ENCODE data around the gene STK25.
"Not testable (repeated sequence)": the region's sequence is repeated elsewhere in the genome, so short reads cannot be mapped to it uniquely, and the experiment has no call there.

The STK25 gene

DNA sequence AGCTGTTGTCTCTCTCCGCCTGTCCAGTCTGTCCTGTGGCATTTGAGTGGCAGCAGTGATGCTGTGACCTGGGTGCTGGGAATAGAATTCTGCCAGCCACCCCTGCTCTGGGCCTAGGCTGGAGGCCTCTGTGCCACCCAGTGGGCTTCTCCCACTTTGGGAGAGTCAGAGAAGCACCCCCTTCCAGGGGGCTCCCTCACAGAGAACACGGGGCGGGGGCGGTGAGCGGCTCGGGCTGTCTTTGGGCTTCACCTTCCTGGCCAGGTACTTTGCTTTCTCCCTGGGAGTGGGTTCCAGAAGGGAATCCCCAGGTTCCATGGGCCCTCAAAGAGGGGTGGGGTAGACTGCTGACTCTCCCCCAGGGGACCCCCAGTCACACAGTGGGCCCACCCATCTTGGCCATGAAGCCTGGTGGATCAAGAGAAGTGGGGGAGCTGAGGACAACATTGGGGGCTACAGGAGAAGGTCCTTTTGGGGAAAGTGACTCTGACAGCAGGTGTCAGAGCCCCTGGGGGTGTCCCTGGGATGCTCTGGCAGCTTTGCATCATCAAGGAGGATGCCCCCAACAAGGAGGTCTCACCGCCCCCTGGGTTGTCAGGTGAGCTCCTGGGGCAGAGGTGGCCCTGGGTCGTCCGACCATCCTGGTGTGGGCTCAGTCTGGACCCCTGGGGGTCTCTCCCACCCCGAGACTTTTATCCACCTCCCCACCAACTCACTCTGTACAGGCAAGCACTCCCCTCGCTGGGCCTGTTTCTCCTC is 31.4 kb upstream of the STK25 start:
- DNase-seq (ENCODE audit: low read depth in 2 of 2): no peak

GRCh38 chr2:241538838-241539615 is 30.6 kb upstream of the STK25 start:
- no peak for DNase-seq (ENCODE audit: low read depth in 2 of 2)

- DNase-seq (ENCODE audit: low read depth in 2 of 2): no peak
Measured at GRCh38 chr2:241535871-241536655, 27.7 kb upstream of the STK25 start.

GRCh38 chr2:241534701-241535375 is 26.5 kb upstream of the STK25 start:
- no peak for DNase-seq (ENCODE audit: low read depth in 2 of 2)

GRCh38 chr2:241534293-241534692 is 25.9 kb upstream of the STK25 start:
- DNase-seq (ENCODE audit: low read depth in 2 of 2): no peak

GRCh38 chr2:241532733-241533601 is 24.6 kb upstream of the STK25 start:
- DNase-seq (ENCODE audit: low read depth in 2 of 2): no peak

GRCh38 chr2:241532168-241532567 is 23.8 kb upstream of the STK25 start:
- DNase-seq (ENCODE audit: low read depth in 2 of 2): no peak

DNA sequence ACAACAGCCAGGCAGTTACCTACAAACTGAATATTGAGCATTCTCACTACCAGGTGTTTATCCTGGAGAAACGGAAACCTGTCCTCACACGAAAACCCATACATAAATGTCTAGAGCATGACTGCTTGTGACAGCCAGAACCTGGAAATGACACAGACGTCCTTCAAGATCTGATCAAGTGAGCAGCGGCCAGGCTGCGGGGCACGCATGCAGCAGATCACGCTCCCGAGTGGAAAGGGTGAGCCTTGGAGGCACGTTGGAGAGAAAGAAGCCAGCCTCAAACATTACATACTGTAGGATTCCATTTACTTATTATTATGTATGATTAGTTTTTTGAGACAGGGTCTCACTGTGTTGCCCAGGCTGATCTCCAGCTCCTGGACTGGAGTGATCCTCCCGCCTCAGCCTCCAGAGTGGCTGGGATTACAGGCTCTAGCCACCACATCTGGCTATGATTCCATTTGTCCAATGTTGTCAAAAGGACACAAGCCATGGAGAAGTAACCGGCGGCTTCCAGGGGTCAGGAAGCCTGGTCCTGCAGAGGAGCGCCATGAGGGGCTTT is 22.9 kb upstream of the STK25 start:
- no peak for DNase-seq (ENCODE audit: low read depth in 2 of 2)

DNA sequence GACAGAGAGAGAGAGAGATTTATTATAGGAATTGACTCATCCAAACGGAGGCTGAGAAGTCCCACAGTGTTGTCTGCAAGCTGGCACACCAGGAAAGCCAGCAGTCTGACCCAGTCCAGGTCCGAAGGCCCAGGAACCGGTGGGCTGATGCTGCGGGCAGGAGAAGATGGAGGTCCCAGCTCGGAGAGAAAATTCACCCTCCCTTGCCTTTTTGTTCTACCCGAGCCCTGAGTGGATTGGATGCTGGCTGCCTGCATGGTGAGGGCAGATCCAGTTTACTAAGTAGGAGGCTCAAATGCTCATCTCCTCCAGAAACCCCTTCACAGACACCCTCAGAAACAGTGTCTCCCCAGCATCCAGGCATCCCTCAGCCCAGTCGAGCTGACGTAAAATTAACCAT is 22.2 kb upstream of the STK25 start:
- no peak for DNase-seq (ENCODE audit: low read depth in 2 of 2)

DNA sequence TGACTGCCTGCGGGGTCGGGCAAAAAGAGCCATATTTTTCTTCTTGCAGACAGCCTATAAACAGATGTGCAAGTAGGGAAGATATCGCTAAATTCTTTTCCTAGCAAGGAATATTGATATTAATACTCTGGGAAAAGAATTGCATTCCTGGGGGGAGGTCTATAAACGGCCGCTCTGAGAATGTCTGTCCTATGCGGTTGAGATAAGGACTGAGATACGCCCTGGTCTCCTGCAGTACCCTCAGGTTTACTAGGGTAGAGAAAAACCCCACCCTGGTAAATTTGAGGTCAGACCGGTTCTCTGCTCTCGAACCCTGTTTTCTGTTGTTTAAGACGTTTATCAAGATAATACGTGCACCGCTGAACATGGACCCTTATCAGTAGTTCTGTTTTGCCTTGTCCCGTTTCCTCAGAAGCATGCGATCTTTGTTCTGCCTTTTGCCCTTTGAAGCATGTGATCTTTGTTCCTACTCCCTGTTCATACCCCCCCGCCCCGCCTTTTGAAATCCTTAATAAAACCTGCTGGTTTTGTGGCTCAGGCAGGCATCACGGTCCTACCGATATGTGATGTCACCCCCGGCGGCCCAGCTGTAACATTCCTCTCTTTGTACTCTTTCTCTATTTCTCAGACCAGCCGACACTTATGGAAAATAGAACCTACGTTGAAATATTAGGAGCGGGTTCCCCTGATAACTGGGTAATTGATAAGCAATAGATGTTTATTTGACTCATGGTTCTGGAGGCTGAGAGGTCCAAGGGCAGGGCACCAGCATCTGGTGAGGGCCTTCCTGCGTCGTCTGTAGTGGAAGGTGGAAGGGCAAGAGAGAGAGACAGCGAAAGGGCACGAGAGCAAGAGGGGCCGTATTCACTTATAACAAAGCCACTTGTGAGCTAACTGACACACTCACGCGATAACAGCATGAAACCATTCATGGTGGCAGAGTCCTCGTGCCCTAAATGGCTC is 17.7 kb upstream of the STK25 start:
- DNase-seq (ENCODE audit: low read depth in 2 of 2): not testable (repeated sequence)

DNA sequence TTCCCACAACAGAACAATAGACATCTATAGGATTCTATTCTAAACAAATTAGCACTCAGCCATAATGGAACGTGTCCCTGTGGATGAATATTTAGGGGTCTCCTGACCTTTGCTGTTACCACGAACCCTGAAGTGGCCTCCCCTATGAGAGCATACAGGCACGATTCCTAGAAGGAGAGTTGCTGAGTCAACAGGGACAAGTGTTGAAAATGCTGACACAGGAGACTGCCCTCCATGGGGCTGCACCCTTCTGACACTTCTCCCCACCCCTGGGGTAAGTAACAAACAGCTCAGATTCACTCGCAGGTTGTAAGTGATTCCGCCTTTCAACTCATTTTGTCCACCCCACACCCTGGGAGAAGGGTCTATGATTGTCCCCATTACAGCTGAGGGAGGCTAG is 14.1 kb upstream of the STK25 start:
- no peak for DNase-seq (ENCODE audit: low read depth in 2 of 2)

- no peak for DNase-seq (ENCODE audit: low read depth in 2 of 2)
Measured at GRCh38 chr2:241519669-241520068, 11.3 kb upstream of the STK25 start.

DNA sequence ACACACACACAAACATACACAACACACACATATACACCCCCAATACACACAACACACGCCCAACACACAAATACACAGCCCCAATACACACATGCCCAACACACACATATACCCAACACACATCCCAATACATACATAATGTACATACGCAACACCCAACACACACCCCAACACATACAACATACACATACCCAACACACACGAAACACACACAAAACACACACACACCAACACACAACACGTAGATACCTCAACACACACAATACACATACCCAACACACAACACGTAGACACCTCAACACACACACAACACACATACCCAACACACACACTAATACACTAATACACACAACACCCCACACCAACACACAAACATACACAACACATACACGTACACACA is 8.9 kb upstream of the STK25 start:
- no peak for DNase-seq (ENCODE audit: low read depth in 2 of 2)

- no peak for DNase-seq (ENCODE audit: low read depth in 2 of 2)
Measured at GRCh38 chr2:241516520-241516965, 8.2 kb upstream of the STK25 start.

DNA sequence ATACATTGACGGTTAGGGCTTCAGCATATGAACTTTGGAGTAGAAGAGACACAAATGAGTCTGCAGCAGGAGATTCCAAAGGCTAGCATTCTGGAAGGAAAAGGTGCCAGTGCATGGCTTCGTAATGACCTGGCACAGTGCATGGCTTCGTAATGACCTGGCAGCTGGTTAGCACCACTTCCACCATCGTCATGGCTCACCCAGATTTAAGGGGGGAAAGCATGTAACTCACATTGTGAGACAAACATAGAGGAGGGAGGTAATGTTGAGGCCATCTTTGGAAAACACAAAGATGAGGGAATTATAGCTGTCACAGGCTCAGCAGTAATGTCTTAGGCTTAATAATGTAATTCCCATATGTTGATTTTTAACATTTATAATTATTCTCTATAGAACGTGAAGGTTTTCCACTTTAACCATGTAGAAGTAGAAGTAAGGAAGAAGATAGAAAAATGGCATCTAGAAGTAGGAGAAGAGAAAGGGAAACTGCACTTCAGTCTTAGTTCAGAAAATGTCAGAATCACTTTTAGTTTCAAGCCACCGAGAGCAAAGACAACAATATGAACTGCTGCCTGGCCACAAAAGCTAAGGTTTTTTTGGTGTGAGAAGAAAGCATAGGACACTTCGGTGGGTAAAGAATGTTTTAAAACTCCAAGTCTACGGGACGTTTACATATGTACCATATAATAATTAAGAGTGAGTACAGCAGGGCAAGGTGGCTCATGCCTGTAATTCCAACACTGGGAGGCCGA is 6.8 kb upstream of the STK25 start:
- DNase-seq (ENCODE audit: low read depth in 2 of 2): no peak

DNA sequence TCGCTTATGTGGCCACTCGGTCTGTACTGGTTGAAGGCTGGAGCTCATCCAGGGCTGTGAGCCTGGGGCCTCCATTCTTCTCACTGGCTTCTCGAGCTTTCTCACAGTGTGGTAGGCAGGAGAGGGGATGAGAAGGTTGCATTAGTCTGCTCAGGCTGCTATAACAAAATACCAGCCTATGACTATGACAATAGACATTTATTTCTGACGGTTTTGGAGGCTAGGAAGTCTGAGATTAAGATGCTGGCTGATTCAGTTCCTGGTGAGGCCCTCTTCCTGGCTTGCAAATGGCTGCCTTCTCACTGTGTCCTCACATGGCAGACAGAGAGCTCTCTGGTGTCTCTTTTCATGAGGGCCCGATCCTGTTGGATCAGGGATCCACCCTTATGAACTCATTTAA is 6.2 kb upstream of the STK25 start:
- DNase-seq (ENCODE audit: low read depth in 2 of 2): no peak

DNA sequence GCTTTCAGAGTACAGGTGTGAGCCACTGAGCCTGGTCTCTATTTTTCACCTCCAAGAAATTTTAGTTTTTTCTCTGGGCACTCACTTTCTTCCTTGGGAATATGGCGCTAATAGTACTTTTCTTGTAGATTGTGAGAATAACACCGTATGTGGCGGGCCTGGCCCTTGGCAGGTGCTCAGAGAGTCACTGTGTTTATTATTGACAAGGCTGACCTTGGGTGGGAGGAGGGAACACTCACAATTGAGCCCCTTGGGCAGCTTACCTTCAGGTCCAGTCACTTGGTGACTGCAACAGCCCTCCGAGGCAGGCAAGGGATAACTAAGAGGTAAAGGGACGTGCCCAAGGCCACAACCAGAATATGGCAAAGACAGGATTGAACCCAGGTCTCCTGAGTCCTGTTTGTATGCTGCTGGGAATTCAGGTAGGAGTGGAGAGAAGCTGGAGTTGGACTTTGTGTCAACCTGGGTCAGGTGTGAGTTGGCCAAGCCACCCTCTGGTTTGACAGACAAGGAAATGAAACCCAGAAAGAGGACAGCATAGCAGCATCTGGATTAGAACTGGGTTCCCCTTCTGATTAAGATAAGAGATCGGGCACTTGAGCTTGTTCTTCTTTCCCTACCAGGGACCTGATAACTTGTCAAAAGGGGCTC is 2.8 kb upstream of the STK25 start:
- no peak for DNase-seq (ENCODE audit: low read depth in 2 of 2)

DNA sequence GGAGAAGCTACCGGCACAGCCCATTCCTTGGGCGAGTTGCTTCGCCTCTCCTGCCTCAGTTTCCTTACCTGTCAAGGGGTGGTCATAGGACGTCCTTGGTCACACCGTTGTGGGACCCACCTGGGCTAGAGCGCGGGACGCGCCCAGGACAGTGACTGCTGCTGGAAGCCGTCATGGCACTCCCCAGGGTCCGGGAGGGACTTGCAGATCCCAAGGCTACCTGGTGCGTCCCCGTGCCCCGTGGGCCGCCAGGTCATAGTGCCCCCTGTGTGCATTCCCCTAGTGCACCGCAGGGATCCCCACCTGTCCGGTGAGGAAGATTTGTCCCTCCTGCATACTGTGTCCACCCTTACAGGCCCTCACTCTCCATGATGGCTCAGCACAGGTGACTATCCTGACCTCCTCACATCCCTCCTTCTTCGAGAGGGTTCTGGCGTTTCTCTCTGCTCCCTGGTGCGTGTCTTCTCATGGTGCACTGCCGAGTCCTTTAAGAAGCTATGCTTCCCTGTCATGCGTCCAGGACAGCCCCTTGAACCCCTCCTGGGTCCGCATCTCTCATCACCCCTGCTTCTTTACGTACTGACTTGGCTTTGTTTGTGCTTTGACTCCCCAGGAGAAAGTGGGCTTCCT is 886 bp upstream of the STK25 start:
- no peak for DNase-seq (ENCODE audit: low read depth in 2 of 2)
